Measurements from ENCODE around the gene C1QA. TPM values are rescaled to one million over a fixed set of nuclear protein-coding genes. Genes with fewer than 3 reads are reported as not detected.
A peak's percentile ranks its signal among the peaks of the same experiment; 100 is the strongest.

Gene C1QA
- total and polyA plus RNA-seq, 2 donors (not counting 1 experiment from before 2014, with no cell fraction given): not detected

DNA sequence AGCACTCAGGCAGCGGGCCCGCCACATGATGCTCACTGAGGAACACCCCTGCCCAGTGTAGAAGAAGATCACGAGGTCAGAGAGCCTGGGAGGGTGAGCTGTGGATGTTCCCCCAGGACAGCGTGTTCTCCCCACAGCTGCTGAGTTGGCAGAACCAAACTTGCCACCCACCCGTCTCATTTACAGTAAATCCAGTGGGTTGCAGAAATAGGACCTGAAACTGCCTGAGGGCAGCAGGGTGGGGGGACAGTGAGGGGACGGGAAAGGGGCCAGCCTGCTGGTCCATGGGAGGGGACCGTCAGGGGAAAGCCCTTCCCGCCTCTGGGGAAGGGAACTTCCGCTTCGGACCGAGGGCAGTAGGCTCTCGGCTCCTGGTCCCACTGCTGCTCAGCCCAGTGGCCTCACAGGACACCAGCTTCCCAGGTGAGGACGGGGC, 16.5 kb downstream of the C1QA start, which contains the start of gene C1QB:
Gene C1QB, plus strand, starts transcription at position 356 of the 436 bp plus-strand sequence. CDS start 6,227 bp downstream, outside the sequence.
- no peak for DNase-seq (ENCODE audit: low read depth in 2 of 2)
- H3K9ac ChIP-seq (ENCODE audit: insufficient read depth, low read length): no peak within 1 kb of the TSS
- no peak within 1 kb of the TSS for H2AFZ ChIP-seq (ENCODE audit: low read length)
- no peaks in the 10 kb centered on the region for H3K9me3 ChIP-seq (ENCODE audit: control insufficient read depth, insufficient read depth, low read depth, low read length)
- H4K20me1 ChIP-seq (ENCODE audit: control insufficient read depth, extremely low read depth, insufficient read depth, low read length): no peaks in the 10 kb centered on the region
- H3K4me1 ChIP-seq (ENCODE audit: control insufficient read depth, extremely low read depth, insufficient read depth, low read length): no peaks in the 10 kb centered on the region
- no peak for TF ChIP-seq EZH2 (IDR thresholded peaks at IDR 0.05; ENCODE audit: low read length, missing control alignments)
- H3K27ac ChIP-seq (ENCODE audit: insufficient read depth, low read length): no peak within 1 kb of the TSS
- H3K27me3 ChIP-seq (ENCODE audit: control insufficient read depth, insufficient read depth, low read length): peaks cover 13% of the 10 kb centered on the region
- H3K4me3 ChIP-seq (replicated peaks in 1 of 4; ENCODE audit: control extremely low read depth in 1 of 4, insufficient read depth in 1 of 4, low read depth in 3 of 4, low read length in 4 of 4): no peak within 1 kb of the TSS
- H3K79me2 ChIP-seq (ENCODE audit: control insufficient read depth, insufficient read depth, low read length): no peaks in the 10 kb centered on the region
- no peak within 1 kb of the TSS for H3K4me2 ChIP-seq (ENCODE audit: extremely low read depth, insufficient read depth, low read length)
- H3K36me3 ChIP-seq (ENCODE audit: control insufficient read depth, insufficient read depth, low read length): no peaks in the 10 kb centered on the region

- Histone ChIP-seq H3K27me3 (ENCODE audit: control insufficient read depth, insufficient read depth, low read length) (peaks cover 16% of the 10 kb centered on the region), H3K36me3 (ENCODE audit: control insufficient read depth, insufficient read depth, low read length) (no peaks in the 10 kb centered on the region)
These were observed 18.3 kb downstream of the C1QA start for GRCh38 chr1:22654692-22655091.

GRCh38 chr1:22658385-22659163, 22.1 kb downstream of the C1QA start:
- no peak for DNase-seq (ENCODE audit: low read depth in 2 of 2)
- Histone ChIP-seq H3K9ac (ENCODE audit: insufficient read depth, low read length) (no peak overlapping the region), H3K4me1 (ENCODE audit: control insufficient read depth, extremely low read depth, insufficient read depth, low read length) (no peaks in the 10 kb centered on the region), H3K4me2 (ENCODE audit: extremely low read depth, insufficient read depth, low read length) (no peak overlapping the region), H2AFZ (ENCODE audit: low read length) (no peak overlapping the region), H3K4me3 (replicated peaks in 1 of 4; ENCODE audit: control extremely low read depth in 1 of 4, insufficient read depth in 1 of 4, low read depth in 3 of 4, low read length in 4 of 4) (no peak overlapping the region), H3K9me3 (ENCODE audit: control insufficient read depth, insufficient read depth, low read depth, low read length) (no peaks in the 10 kb centered on the region), H3K27me3 (ENCODE audit: control insufficient read depth, insufficient read depth, low read length) (peaks cover 16% of the 10 kb centered on the region), H4K20me1 (ENCODE audit: control insufficient read depth, extremely low read depth, insufficient read depth, low read length) (no peaks in the 10 kb centered on the region), H3K27ac (ENCODE audit: insufficient read depth, low read length) (no peak overlapping the region), H3K79me2 (ENCODE audit: control insufficient read depth, insufficient read depth, low read length) (no peaks in the 10 kb centered on the region), H3K36me3 (ENCODE audit: control insufficient read depth, insufficient read depth, low read length) (no peaks in the 10 kb centered on the region)
- no peak for TF ChIP-seq EZH2 (IDR thresholded peaks at IDR 0.05; ENCODE audit: low read length, missing control alignments)
- no peak for TF ChIP-seq CTCF (conservative IDR thresholded peaks at IDR 0.05 in 1 of 2, IDR thresholded peaks at IDR 0.05 in 1 of 2; ENCODE audit: low read depth in 1 of 2, low read length in 2 of 2)

More at GRCh38 chr1:22654692-22655091, 18.3 kb downstream of the C1QA start:
- H3K4me3 ChIP-seq (replicated peaks in 1 of 4; ENCODE audit: control extremely low read depth in 1 of 4, insufficient read depth in 1 of 4, low read depth in 3 of 4, low read length in 4 of 4): no peak overlapping the region
- no peak for DNase-seq (ENCODE audit: low read depth in 2 of 2)
- TF ChIP-seq CTCF (conservative IDR thresholded peaks at IDR 0.05 in 1 of 2, IDR thresholded peaks at IDR 0.05 in 1 of 2; ENCODE audit: low read depth in 1 of 2, low read length in 2 of 2): peak in 1 of 2 donors; percentile 8
- TF ChIP-seq EZH2 (IDR thresholded peaks at IDR 0.05; ENCODE audit: low read length, missing control alignments): no peak
- no peaks in the 10 kb centered on the region for H3K9me3 ChIP-seq (ENCODE audit: control insufficient read depth, insufficient read depth, low read depth, low read length)
- no peaks in the 10 kb centered on the region for H3K4me1 ChIP-seq (ENCODE audit: control insufficient read depth, extremely low read depth, insufficient read depth, low read length)
- H3K79me2 ChIP-seq (ENCODE audit: control insufficient read depth, insufficient read depth, low read length): no peaks in the 10 kb centered on the region
- no peak overlapping the region for H2AFZ ChIP-seq (ENCODE audit: low read length)
- H3K4me2 ChIP-seq (ENCODE audit: extremely low read depth, insufficient read depth, low read length): no peak overlapping the region
- no peaks in the 10 kb centered on the region for H4K20me1 ChIP-seq (ENCODE audit: control insufficient read depth, extremely low read depth, insufficient read depth, low read length)
- no peak overlapping the region for H3K27ac ChIP-seq (ENCODE audit: insufficient read depth, low read length)
- no peak overlapping the region for H3K9ac ChIP-seq (ENCODE audit: insufficient read depth, low read length)

All from fibroblast of lung (primary cell).